Measurements from ENCODE around the gene WIPF3.

Gene WIPF3

GRCh38 chr7:29848941-29849340 is 42.6 kb downstream of the WIPF3 start:
- in situ Hi-C loops (cut with MboI; ENCODE audit: low pct_unique_long_range_greater_than_20kb, low sequenced_read_pairs, unreplicated experiment): no loop called here
- TF ChIP-seq CTCF (IDR thresholded peaks at IDR 0.05; ENCODE audit: extremely low read depth, insufficient read depth, missing control alignments): no peak
- DNase-seq (ENCODE audit: low spot score): no peak

- no peak for TF ChIP-seq CTCF (IDR thresholded peaks at IDR 0.05; ENCODE audit: extremely low read depth, insufficient read depth, missing control alignments)
- DNase-seq (ENCODE audit: low spot score): no peak
- in situ Hi-C loops (cut with MboI; ENCODE audit: low pct_unique_long_range_greater_than_20kb, low sequenced_read_pairs, unreplicated experiment): no loop called here
Observed at GRCh38 chr7:29851487-29851886, 45.2 kb downstream of the WIPF3 start.

GRCh38 chr7:29852457-29852856 is 46.1 kb downstream of the WIPF3 start:
- no peak for TF ChIP-seq CTCF (IDR thresholded peaks at IDR 0.05; ENCODE audit: extremely low read depth, insufficient read depth, missing control alignments)
- DNase-seq (ENCODE audit: low spot score): no peak
- in situ Hi-C loops (cut with MboI; ENCODE audit: low pct_unique_long_range_greater_than_20kb, low sequenced_read_pairs, unreplicated experiment): no loop called here

GRCh38 chr7:29853072-29853471 is 46.8 kb downstream of the WIPF3 start:
- TF ChIP-seq CTCF (IDR thresholded peaks at IDR 0.05; ENCODE audit: extremely low read depth, insufficient read depth, missing control alignments): no peak
- in situ Hi-C loops (cut with MboI; ENCODE audit: low pct_unique_long_range_greater_than_20kb, low sequenced_read_pairs, unreplicated experiment): no loop called here
- DNase-seq (ENCODE audit: low spot score): no peak

- in situ Hi-C loops (cut with MboI; ENCODE audit: low pct_unique_long_range_greater_than_20kb, low sequenced_read_pairs, unreplicated experiment): no loop called here
- DNase-seq (ENCODE audit: low spot score): no peak
- no peak for TF ChIP-seq CTCF (IDR thresholded peaks at IDR 0.05; ENCODE audit: extremely low read depth, insufficient read depth, missing control alignments)
Observed at GRCh38 chr7:29853789-29854188, 47.5 kb downstream of the WIPF3 start.

GRCh38 chr7:29854257-29854938 is 48.1 kb downstream of the WIPF3 start:
- in situ Hi-C loops (cut with MboI; ENCODE audit: low pct_unique_long_range_greater_than_20kb, low sequenced_read_pairs, unreplicated experiment): no loop called here
- DNase-seq (ENCODE audit: low spot score): no peak
- TF ChIP-seq CTCF (IDR thresholded peaks at IDR 0.05; ENCODE audit: extremely low read depth, insufficient read depth, missing control alignments): no peak
